GM12878 (cell line): ENCODE data around the gene CCNY. TPM values are rescaled to one million over a fixed set of nuclear protein-coding genes. Genes with fewer than 3 reads are reported as not detected.

Experiments used
- ATAC-seq: fragments of 200-7000 bp; cut with Tn5 transposase; 3 replicates; pipeline ENCODE4 v1.9.1; 2020; ENCODE audit warnings: mild to moderate bottlenecking, moderate library complexity
- BruUV-seq: library from RNA; stranded (reverse); fragments of 400-500 nt; replicated peaks from 2 replicates; lab custom pipeline; 2021; lab: Mats Ljungman, UMichigan
- CTCF ChIA-PET: fragments of 300-600 bp; sonication (Branson Sonifier 250); formaldehyde crosslinking; extraction: SDS; loops from one replicate; lab custom pipeline; 2021; ENCODE audit warnings: inconsistent platforms; lab: Yijun Ruan, JAX
- POLR2A ChIA-PET: fragments of 350-600 bp; formaldehyde crosslinking; extraction: SDS; loops from one replicate; lab custom pipeline; 2021; ENCODE audit warnings: inconsistent platforms; lab: Charles Lee
- RAD21 ChIA-PET: fragments of 300-600 bp; sonication (Branson Sonifier 250); formaldehyde crosslinking; loops from one replicate; lab custom pipeline; 2023; ENCODE audit warnings: antibody characterized with exemption; ENCODE audit not compliant: unreplicated experiment; lab: Charles Lee
- SMC1A ChIA-PET: fragments of 300-600 bp; sonication (Branson Sonifier 250); formaldehyde crosslinking; loops from one replicate; lab custom pipeline; 2023; ENCODE audit not compliant: unreplicated experiment, uncharacterized antibody; lab: Charles Lee
- DNase-seq: peaks from one replicate; pipeline ENCODE4 v3.0.0-alpha.2; 2011; ENCODE audit warnings: low read depth, low spot score
- FAIRE-seq: peaks from 3 replicates; lab custom pipeline; 2011; peaks lifted over from hg19 to GRCh38; lab: Jason Lieb, UNC
- H2AFZ ChIP-seq: 2 replicates; pipeline ENCODE4 v1.6.0; 2011; ENCODE audit warnings: low read depth, low read length, control low read depth; ENCODE audit not compliant: control insufficient read depth
- H3K27ac ChIP-seq: 2 replicates; pipeline ENCODE4 v1.5.1; 2011; ENCODE audit warnings: control low read depth; ENCODE audit not compliant: control insufficient read depth, insufficient read depth
- H3K27me3 ChIP-seq, 2 experiments: replicated peaks in 1 of 2; 2 replicates each; pipeline versions ENCODE4 v1.6.0 to v1.6.1; 2011; ENCODE audit warnings: low read length in 1 of 2; ENCODE audit not compliant: control insufficient read depth in 2 of 2, insufficient read depth in 2 of 2
- H3K36me3 ChIP-seq, 2 experiments: 2 replicates each; pipeline ENCODE4 v1.5.1; 2011; ENCODE audit warnings: low read length in 1 of 2; ENCODE audit not compliant: control insufficient read depth in 2 of 2, insufficient read depth in 2 of 2
- H3K4me1 ChIP-seq: 2 replicates; pipeline ENCODE4 v1.6.1; 2011; ENCODE audit warnings: mild to moderate bottlenecking, low read length, moderate library complexity, mixed read lengths; ENCODE audit not compliant: control insufficient read depth, insufficient read depth
- H3K4me2 ChIP-seq: 2 replicates; pipeline ENCODE4 v1.6.0; 2011; ENCODE audit warnings: control low read depth; ENCODE audit not compliant: control insufficient read depth, insufficient read depth
- H3K4me3 ChIP-seq: fragments of 200-600 bp; sonication (generic); 2 replicates; pipeline ENCODE4 v1.5.1; 2016
- H3K79me2 ChIP-seq: 2 replicates; pipeline ENCODE4 v1.6.0; 2011; ENCODE audit warnings: low read length; ENCODE audit not compliant: control insufficient read depth, insufficient read depth
- H3K9ac ChIP-seq: 2 replicates; pipeline ENCODE4 v1.8.0; 2011; ENCODE audit warnings: low read length, control low read depth, mixed read lengths; ENCODE audit not compliant: control insufficient read depth, insufficient read depth
- H3K9me3 ChIP-seq: replicated peaks from 3 replicates; pipeline ENCODE4 v1.5.1; 2011; ENCODE audit warnings: mild to moderate bottlenecking, low read length; ENCODE audit not compliant: control insufficient read depth, insufficient read depth
- H4K20me1 ChIP-seq: 2 replicates; pipeline ENCODE4 v1.6.0; 2011; ENCODE audit not compliant: control insufficient read depth, insufficient read depth
- ATF7 ChIP-seq: fragments of 450-650 bp; IDR thresholded peaks from 2 replicates; pipeline ENCODE4 v1.6.1; 2016; ENCODE audit warnings: low read depth, mild to moderate bottlenecking
- BMI1 ChIP-seq: fragments of 450-650 bp; IDR thresholded peaks from 2 replicates; pipeline ENCODE4 v1.6.1; 2016; ENCODE audit warnings: mild to moderate bottlenecking, moderate library complexity, borderline replicate concordance
- CBFB ChIP-seq: IDR thresholded peaks from 2 replicates; pipeline ENCODE4 v1.6.1; 2016; ENCODE audit warnings: antibody characterized with exemption, low read depth
- CHD2 ChIP-seq: IDR thresholded peaks from 2 replicates; pipeline ENCODE4 v1.6.1; 2011; ENCODE audit warnings: low read depth, low read length, improper control_type of control experiment, borderline replicate concordance
- E4F1 ChIP-seq: fragments of 450-650 bp; IDR thresholded peaks from 2 replicates; pipeline ENCODE4 v1.6.1; 2018; ENCODE audit warnings: borderline replicate concordance, mild to moderate bottlenecking; ENCODE audit not compliant: partially characterized antibody
- ESRRA ChIP-seq: IDR thresholded peaks from 2 replicates; pipeline ENCODE4 v1.6.1; 2012; ENCODE audit warnings: mild to moderate bottlenecking, low read length, improper control_type of control experiment
- EZH2 ChIP-seq: IDR thresholded peaks from 2 replicates; pipeline ENCODE4 v1.6.1; 2012; ENCODE audit warnings: low read depth, mild to moderate bottlenecking, control low read depth, inconsistent platforms, low read length, borderline replicate concordance; ENCODE audit not compliant: control insufficient read depth
- FOXM1 ChIP-seq: IDR thresholded peaks from 2 replicates; pipeline ENCODE4 v1.6.1; 2012; ENCODE audit warnings: low read depth, mild to moderate bottlenecking, inconsistent platforms, low read length, moderate library complexity
- GABPA ChIP-seq: IDR thresholded peaks from 2 replicates; pipeline ENCODE4 v1.6.1; 2014; ENCODE audit warnings: antibody characterized with exemption, low read depth, mild to moderate bottlenecking, inconsistent platforms
- HDAC2 ChIP-seq: fragments of 200-600 bp; sonication (generic); IDR thresholded peaks from 2 replicates; pipeline ENCODE4 v1.6.1; 2017
- HDGF ChIP-seq: fragments of 450-650 bp; IDR thresholded peaks from 2 replicates; pipeline ENCODE4 v1.6.1; 2016; ENCODE audit warnings: antibody characterized with exemption
- KAT2A ChIP-seq: conservative IDR thresholded peaks from 2 replicates; pipeline ENCODE4 v1.6.1; 2011; ENCODE audit warnings: low read depth, low read length; ENCODE audit not compliant: control insufficient read depth
- MEF2B ChIP-seq: fragments of 450-650 bp; IDR thresholded peaks from 2 replicates; pipeline ENCODE4 v1.6.1; 2018; ENCODE audit warnings: mild to moderate bottlenecking, moderate library complexity; ENCODE audit not compliant: partially characterized antibody, poor library complexity, severe bottlenecking
- RAD51 ChIP-seq: fragments of 450-650 bp; IDR thresholded peaks from 2 replicates; pipeline ENCODE4 v1.6.1; 2016; ENCODE audit warnings: moderate library complexity, mild to moderate bottlenecking, inconsistent platforms
- SIX5 ChIP-seq: IDR thresholded peaks from 2 replicates; pipeline ENCODE4 v1.6.1; 2011; ENCODE audit warnings: mild to moderate bottlenecking, low read depth, low read length, moderate library complexity; ENCODE audit not compliant: severe bottlenecking
- SMAD1 ChIP-seq: fragments of 450-650 bp; IDR thresholded peaks from 2 replicates; pipeline ENCODE4 v1.6.1; 2018; ENCODE audit warnings: mild to moderate bottlenecking, low read depth; ENCODE audit not compliant: partially characterized antibody
- SMC3 ChIP-seq: IDR thresholded peaks from 2 replicates; pipeline ENCODE4 v1.6.1; 2011; ENCODE audit warnings: low read length, improper control_type of control experiment, borderline replicate concordance
- ZBED1 ChIP-seq: IDR thresholded peaks from 2 replicates; pipeline ENCODE4 v1.6.1; 2016; ENCODE audit warnings: borderline replicate concordance
- ZNF274 ChIP-seq: IDR thresholded peaks from one replicate; pipeline ENCODE4 v1.8.0; 2011; ENCODE audit not compliant: insufficient read length, insufficient read depth
- WGBS: methylation state at CpG from one replicate; pipeline ENCODE4 v1.1.6; 2016; ENCODE audit warnings: low lambda C conversion rate; ENCODE audit not compliant: insufficient replicate concordance, insufficient coverage; ENCODE audit errors: missing lambda C conversion rate; 5-methylcytosine and 5-hydroxymethylcytosine counted together
- in situ Hi-C: fragments of 300-500 bp; cut with MboI; formaldehyde crosslinking; loops from 9 replicates; pipeline ENCODE4 v1.14.3; 2018; ENCODE audit warnings: mixed read lengths
- intact Hi-C: fragments of 100-400 bp; cut with micrococcal nuclease; formaldehyde crosslinking; loops from one replicate; pipeline ENCODE4 v1.14.2; 2022; ENCODE audit not compliant: unreplicated experiment
- polyA plus RNA-seq, 11 experiments: library from polyadenylated mRNA; depleted of rRNA in 4 of 11; unstranded in 6 of 11; stranded (reverse) in 5 of 11; fragments of >200 nt; fragmentation: Nextera tagmentation in 4 of 11; fragmentation: Illumina TruSeq in 1 of 11; extraction: Ambion mirVana in 4 of 11; extraction: Trizol in 1 of 11; gene quantifications; 1 replicate in 1 of 11; 2 replicates in 10 of 11; pipeline versions ENCODE4 v1.2.1 to v1.2.3, GENCODE V29; 2011 to 2016; ENCODE audit warnings: inconsistent platforms in 2 of 11, missing spikeins in 2 of 11, low read depth in 1 of 11
- total RNA-seq, 4 experiments: library from RNA; depleted of rRNA in 3 of 4; stranded (reverse); fragments of >200 nt in 3 of 4; fragmentation: Illumina TruSeq in 1 of 4; extraction: Trizol in 1 of 4; gene quantifications; 2 replicates each; pipeline versions ENCODE4 v1.2.1 to v1.2.3, GENCODE V29; 2013 to 2021
- TF ChIP-seq, protein P1 (sequence below): IDR thresholded peaks from 2 replicates; pipeline ENCODE4 v1.6.1; 2012; ENCODE audit warnings: low read depth, low read length, improper control_type of control experiment

CCNY gene
- total and polyA plus RNA-seq, 10 of the 15 experiments (the other 5 are each of a cell fraction or from before 2014, with no cell fraction given), result 3.6 to 50.0 (median 26.1) TPM

DNA sequence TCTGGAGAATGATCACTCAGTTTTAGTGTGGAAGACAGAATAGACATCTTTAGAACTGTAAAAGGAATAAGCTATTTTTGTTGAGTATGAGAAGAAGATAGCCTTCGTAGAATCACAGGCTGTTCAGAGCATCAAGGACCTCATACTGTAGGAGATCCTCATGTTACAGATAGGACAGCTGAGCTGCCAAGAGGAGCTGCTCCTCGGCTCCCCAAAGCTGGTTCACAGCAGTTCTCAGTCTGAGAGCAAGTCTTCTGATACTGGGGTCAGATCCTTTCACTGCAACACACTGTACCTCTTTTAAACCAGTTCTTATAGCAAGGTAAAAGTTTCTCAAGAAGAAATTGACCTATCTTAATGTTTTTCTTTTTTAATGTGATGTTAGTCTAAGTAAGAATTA, 17.1 kb downstream of the CCNY start:
- H3K9me3 ChIP-seq, result no peaks in the 10 kb centered on the region; the same call in 2 of the 3 replicates
- DNase-seq, result no peak
- H3K4me2 ChIP-seq, result no peak overlapping the region
- H3K27ac ChIP-seq, result no peak overlapping the region
- 52% methylated on average over 2 of the region's 2 CpGs for WGBS
- intact Hi-C loops, result no loop called here
- H3K36me3 ChIP-seq, result peaks cover 0 to 1% of the 10 kb centered on the region in 2 experiments; a peak in 1 of 4 replicates
- ChIA-PET RAD21 (interaction anchor here (0.5 to 2.2 kb wide), 7 partner anchors 12 to 153 kb away, joined by 3 to 9 read pairs (median 4); no protein-coding TSS in a partner anchor), SMC1A (interaction anchor here (1.1 to 6.4 kb wide), 7 partner anchors 12 to 53 kb away, joined by 3 to 58 read pairs (median 8); no protein-coding TSS in a partner anchor), POLR2A (interaction anchor here (1.0 kb wide), 1 partner anchor 18 kb away, joined by 3 read pairs; no protein-coding TSS in a partner anchor), CTCF (interaction anchor here (0.5 to 2.8 kb wide), 4 partner anchors 12 to 778 kb away, joined by 3 to 10 read pairs (median 4); no protein-coding TSS in a partner anchor)
- in situ Hi-C loops, result no loop called here
- H2AFZ ChIP-seq, result no peak overlapping the region
- H3K27me3 ChIP-seq, result no peaks in the 10 kb centered on the region
- no peak overlapping the region for H3K4me3 ChIP-seq
- BruUV-seq, result no TSS peak
- H3K9ac ChIP-seq, result no peak overlapping the region
- no peaks in the 10 kb centered on the region for H4K20me1 ChIP-seq
- peak; percentile 15; the same call in 2 of the 3 replicates for ATAC-seq
- H3K79me2 ChIP-seq, result peaks cover 65% of the 10 kb centered on the region
- FAIRE-seq, result no peak
- H3K4me1 ChIP-seq, result peaks cover 44% of the 10 kb centered on the region
- TF ChIP-seq KAT2A (no peak), CBFB (no peak), ATF7 (no peak), ESRRA (no peak), SIX5 (no peak), HDAC2 (no peak), ZNF274 (no peak), MEF2B (no peak), GABPA (no peak), EZH2 (no peak), SMC3 (no peak), ZBED1 (no peak), E4F1 (no peak), CHD2 (no peak), SMAD1 (no peak), BMI1 (no peak), HDGF (no peak), RAD51 (no peak), FOXM1 (no peak)
- TF ChIP-seq, protein P1, sequence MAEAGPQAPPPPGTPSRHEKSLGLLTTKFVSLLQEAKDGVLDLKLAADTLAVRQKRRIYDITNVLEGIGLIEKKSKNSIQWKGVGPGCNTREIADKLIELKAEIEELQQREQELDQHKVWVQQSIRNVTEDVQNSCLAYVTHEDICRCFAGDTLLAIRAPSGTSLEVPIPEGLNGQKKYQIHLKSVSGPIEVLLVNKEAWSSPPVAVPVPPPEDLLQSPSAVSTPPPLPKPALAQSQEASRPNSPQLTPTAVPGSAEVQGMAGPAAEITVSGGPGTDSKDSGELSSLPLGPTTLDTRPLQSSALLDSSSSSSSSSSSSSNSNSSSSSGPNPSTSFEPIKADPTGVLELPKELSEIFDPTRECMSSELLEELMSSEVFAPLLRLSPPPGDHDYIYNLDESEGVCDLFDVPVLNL, result no peak
